ENCODE measurements around the gene MRAS.

DNA sequence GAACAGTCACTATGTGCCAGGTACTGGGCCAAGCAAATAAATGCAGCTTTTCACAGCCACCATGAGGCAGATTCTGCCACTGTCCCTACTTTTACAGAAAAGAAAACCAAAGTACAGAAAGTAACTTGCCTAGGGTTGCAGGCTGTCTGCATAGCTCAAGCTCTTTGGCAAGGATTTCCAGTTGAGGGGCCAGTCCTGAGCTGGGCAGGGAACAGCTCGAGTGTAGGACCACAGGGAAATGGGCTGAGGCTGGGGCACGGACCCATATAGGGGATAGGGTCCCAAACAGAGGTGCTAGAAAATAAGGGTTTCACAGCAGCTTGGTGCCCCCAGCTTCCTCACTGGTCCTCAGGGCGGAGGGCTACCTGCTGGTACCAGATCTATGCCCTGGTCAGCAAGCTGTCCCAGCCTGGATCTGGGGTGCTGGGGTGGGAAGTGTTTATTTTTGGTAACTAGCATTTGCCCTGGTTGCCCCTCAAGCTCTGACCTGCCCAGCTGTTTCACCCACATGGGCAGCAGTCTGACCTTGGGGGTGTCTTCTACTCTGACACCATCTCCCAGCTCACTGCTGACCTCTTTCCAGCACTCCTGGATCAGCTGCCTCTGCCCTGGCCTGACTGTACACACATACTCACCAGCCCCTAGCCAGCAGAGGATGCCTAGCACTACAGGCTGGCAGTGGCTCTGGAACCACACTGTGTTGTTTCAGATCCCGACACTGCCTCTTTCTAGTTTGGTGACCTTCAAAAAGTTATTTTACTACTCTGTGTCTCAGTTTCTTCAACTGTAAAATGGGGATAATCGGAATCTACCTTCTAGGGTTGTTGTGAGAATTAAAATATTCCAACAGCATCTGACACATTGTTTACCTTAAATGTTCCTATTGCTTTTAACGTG lies 16.2 kb downstream of the MRAS start:
- TF ChIP-seq POLR2A (IDR thresholded peaks at IDR 0.05; ENCODE audit: low read length) (no peak), GATA1 (IDR thresholded peaks at IDR 0.05; ENCODE audit: low read depth, low read length) (no peak)

Measured in erythroblast (primary cell).